Tibial nerve (tissue), 4 donors: ENCODE measurements around the gene FGF14.

ENCODE experiments used
- CTCF ChIP-seq, 5 experiments: fragments of 200-600 bp in 3 of 5; fragments of 450-650 bp in 2 of 5; sonication (generic) in 3 of 5; IDR thresholded peaks; one replicate each; pipeline ENCODE4 v1.5.1; 2016 to 2019; ENCODE audit warnings: antibody characterized with exemption in 5 of 5, mild to moderate bottlenecking in 3 of 5, moderate library complexity in 2 of 5
- EP300 ChIP-seq, 2 donors: sonication (generic); formaldehyde crosslinking; IDR thresholded peaks; one replicate each; pipeline ENCODE4 v1.6.1; 2017; ENCODE audit warnings: antibody characterized with exemption in 2 of 2, mild to moderate bottlenecking in 1 of 2
- POLR2A ChIP-seq, 2 donors: fragments of 450-650 bp; IDR thresholded peaks; one replicate each; pipeline ENCODE4 v1.6.1; 2017; ENCODE audit warnings: antibody characterized with exemption in 2 of 2, mild to moderate bottlenecking in 2 of 2, moderate library complexity in 2 of 2

- TF ChIP-seq CTCF (IDR thresholded peaks at IDR 0.05) (no peak), POLR2A (IDR thresholded peaks at IDR 0.05) (no peak), EP300 (IDR thresholded peaks at IDR 0.05) (no peak)
Measured at GRCh38 chr13:102145750-102146149, 256.1 kb downstream of the FGF14 start.
